ENCODE data around the gene CD200R1. TPM values are rescaled to one million over a fixed set of nuclear protein-coding genes. Genes with fewer than 3 reads are reported as not detected.

CD200R1 gene
- total RNA-seq, 3 donors from 2014 or later (not counting 1 experiment from before 2014, with no cell fraction given), result 0.38 to 25.8 (median 1.7) TPM

GRCh38 chr3:113006359-113007056 lies 31.6 kb upstream of the CD200R1 start:
- ATAC-seq (no peak), DNase-seq (peak in 1 of 2 donors; percentile 67)
- Mint-ChIP-seq H3K27ac (peak overlapping the region; percentile 84 to 85), H3K36me3 (peaks cover 35% of the 10 kb centered on the region), H3K4me1 (peaks cover 35 to 42% of the 10 kb centered on the region in 2 donors), H3K9me3 (no peaks in the 10 kb centered on the region), H3K27me3 (ENCODE audit: low read depth in 2 of 2) (no peaks in the 10 kb centered on the region), H3K4me3 (no peak overlapping the region)
- no peak for TF ChIP-seq CTCF (IDR thresholded peaks at IDR 0.05)
- Histone ChIP-seq H3K4me3 (ENCODE audit: low read length) (no peak overlapping the region), H3K36me3 (ENCODE audit: control insufficient read depth, insufficient read depth, low read length) (peaks cover 90% of the 10 kb centered on the region), H3K27me3 (ENCODE audit: control insufficient read depth, insufficient read depth, low read length) (no peaks in the 10 kb centered on the region), H3K4me1 (ENCODE audit: control insufficient read depth, insufficient read depth, low read length) (peaks cover 11% of the 10 kb centered on the region), H3K27ac (ENCODE audit: low read length) (peak overlapping the region; percentile 32), H3K9me3 (ENCODE audit: control insufficient read depth, insufficient read depth, low read length) (no peaks in the 10 kb centered on the region)
- 94% methylated on average over 3 of the region's 4 CpGs for WGBS (ENCODE audit: insufficient coverage)
- intact Hi-C loops (cut with micrococcal nuclease), result no loop called here

- Histone ChIP-seq H3K27me3 (ENCODE audit: control insufficient read depth, insufficient read depth, low read length) (no peaks in the 10 kb centered on the region), H3K9me3 (ENCODE audit: control insufficient read depth, insufficient read depth, low read length) (no peaks in the 10 kb centered on the region), H3K4me1 (ENCODE audit: control insufficient read depth, insufficient read depth, low read length) (peaks cover 11% of the 10 kb centered on the region), H3K27ac (ENCODE audit: low read length) (peak overlapping the region; percentile 13), H3K4me3 (ENCODE audit: low read length) (no peak overlapping the region), H3K36me3 (ENCODE audit: control insufficient read depth, insufficient read depth, low read length) (peaks cover 88% of the 10 kb centered on the region)
- peak in 1 of 2 donors; percentile 81 for DNase-seq
- Mint-ChIP-seq H3K27ac (peak overlapping the region; percentile 84 to 85), H3K4me1 (peaks cover 35 to 46% of the 10 kb centered on the region in 2 donors), H3K4me3 (peak overlapping the region; percentile 3), H3K9me3 (no peaks in the 10 kb centered on the region), H3K36me3 (peaks cover 42% of the 10 kb centered on the region), H3K27me3 (ENCODE audit: low read depth in 2 of 2) (no peaks in the 10 kb centered on the region)
- 53% methylated on average over 7 of the region's 7 CpGs for WGBS (ENCODE audit: insufficient coverage)
- no peak for TF ChIP-seq CTCF (IDR thresholded peaks at IDR 0.05)
- intact Hi-C loops (cut with micrococcal nuclease), result no loop called here
- ATAC-seq, result peak; percentile 41 to 59 (median 55)
Measured at GRCh38 chr3:113005611-113006010, 30.7 kb upstream of the CD200R1 start.

- H3K4me1 ChIP-seq (ENCODE audit: control insufficient read depth, insufficient read depth, low read length), result peaks cover 11% of the 10 kb centered on the region
- peak overlapping the region; percentile 1 for H3K27ac ChIP-seq (ENCODE audit: low read length)
- DNase-seq (peak in 1 of 2 donors; percentile 66), ATAC-seq (peak; percentile 80 to 85 (median 82))
- no peaks in the 10 kb centered on the region for H3K9me3 ChIP-seq (ENCODE audit: control insufficient read depth, insufficient read depth, low read length)
- Mint-ChIP-seq H3K9me3 (no peaks in the 10 kb centered on the region), H3K4me3 (no peak overlapping the region), H3K36me3 (peaks cover 33% of the 10 kb centered on the region), H3K27ac (peak overlapping the region; percentile 84 to 85), H3K4me1 (peaks cover 30 to 35% of the 10 kb centered on the region in 2 donors), H3K27me3 (ENCODE audit: low read depth in 2 of 2) (no peaks in the 10 kb centered on the region)
- peaks cover 85% of the 10 kb centered on the region for H3K36me3 ChIP-seq (ENCODE audit: control insufficient read depth, insufficient read depth, low read length)
- intact Hi-C loops (cut with micrococcal nuclease), result no loop called here
- no peak overlapping the region for H3K4me3 ChIP-seq (ENCODE audit: low read length)
- no peak for TF ChIP-seq CTCF (IDR thresholded peaks at IDR 0.05)
- no peaks in the 10 kb centered on the region for H3K27me3 ChIP-seq (ENCODE audit: control insufficient read depth, insufficient read depth, low read length)
Measured at GRCh38 chr3:113002679-113003078, 27.8 kb upstream of the CD200R1 start.

GRCh38 chr3:113002037-113002436 lies 27.1 kb upstream of the CD200R1 start:
- Mint-ChIP-seq H3K36me3 (peaks cover 29% of the 10 kb centered on the region), H3K27ac (peak overlapping the region; percentile 84 to 85), H3K4me3 (no peak overlapping the region), H3K4me1 (peaks cover 29 to 30% of the 10 kb centered on the region in 2 donors), H3K9me3 (no peaks in the 10 kb centered on the region), H3K27me3 (ENCODE audit: low read depth in 2 of 2) (no peaks in the 10 kb centered on the region)
- no peak for DNase-seq
- intact Hi-C loops (cut with micrococcal nuclease), result no loop called here
- Histone ChIP-seq H3K27ac (ENCODE audit: low read length) (peak overlapping the region; percentile 1), H3K4me1 (ENCODE audit: control insufficient read depth, insufficient read depth, low read length) (peaks cover 11% of the 10 kb centered on the region), H3K27me3 (ENCODE audit: control insufficient read depth, insufficient read depth, low read length) (no peaks in the 10 kb centered on the region), H3K4me3 (ENCODE audit: low read length) (no peak overlapping the region), H3K9me3 (ENCODE audit: control insufficient read depth, insufficient read depth, low read length) (no peaks in the 10 kb centered on the region), H3K36me3 (ENCODE audit: control insufficient read depth, insufficient read depth, low read length) (peaks cover 83% of the 10 kb centered on the region)
- no peak for TF ChIP-seq CTCF (IDR thresholded peaks at IDR 0.05)
- no peak for ATAC-seq
